GM18861 (cell line): ENCODE measurements around the gene FOXA2.
"Not testable (repeated sequence)": the region's sequence is repeated elsewhere in the genome, so short reads cannot be mapped to it uniquely, and the experiment has no call there.

Experiments used
- ATAC-seq: cut with Tn5 transposase; IDR thresholded peaks from one replicate; pipeline ENCODE4 v1.9.1; 2021; ENCODE audit not compliant: unreplicated experiment

Gene FOXA2

GRCh38 chr20:22569353-22569752 lies 15.0 kb downstream of the FOXA2 start:
- ATAC-seq, result no peak

DNA sequence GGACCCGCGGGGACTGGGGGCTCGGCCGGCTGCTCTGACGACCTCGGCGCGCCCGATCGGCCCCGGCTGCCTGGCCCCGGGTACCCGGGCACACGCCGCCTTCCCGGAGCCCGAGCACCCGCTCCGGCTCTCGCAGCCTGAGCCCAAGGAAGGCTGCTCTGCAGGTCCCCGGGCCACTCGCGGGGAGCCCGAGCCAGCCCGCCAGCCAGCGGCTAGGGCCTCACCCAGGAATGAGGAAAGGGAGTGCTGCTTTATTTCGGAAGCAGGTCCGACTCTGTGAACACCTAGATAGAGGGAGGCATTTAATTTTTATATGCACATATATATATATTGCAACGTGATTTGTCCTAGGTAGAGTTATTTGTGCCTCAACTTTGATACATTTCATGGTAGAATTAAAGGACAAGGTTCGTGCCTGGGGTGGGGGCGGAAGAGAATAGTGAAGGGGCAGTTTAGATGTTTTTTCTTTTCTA lies 15.5 kb downstream of the FOXA2 start:
- ATAC-seq, result no peak

DNA sequence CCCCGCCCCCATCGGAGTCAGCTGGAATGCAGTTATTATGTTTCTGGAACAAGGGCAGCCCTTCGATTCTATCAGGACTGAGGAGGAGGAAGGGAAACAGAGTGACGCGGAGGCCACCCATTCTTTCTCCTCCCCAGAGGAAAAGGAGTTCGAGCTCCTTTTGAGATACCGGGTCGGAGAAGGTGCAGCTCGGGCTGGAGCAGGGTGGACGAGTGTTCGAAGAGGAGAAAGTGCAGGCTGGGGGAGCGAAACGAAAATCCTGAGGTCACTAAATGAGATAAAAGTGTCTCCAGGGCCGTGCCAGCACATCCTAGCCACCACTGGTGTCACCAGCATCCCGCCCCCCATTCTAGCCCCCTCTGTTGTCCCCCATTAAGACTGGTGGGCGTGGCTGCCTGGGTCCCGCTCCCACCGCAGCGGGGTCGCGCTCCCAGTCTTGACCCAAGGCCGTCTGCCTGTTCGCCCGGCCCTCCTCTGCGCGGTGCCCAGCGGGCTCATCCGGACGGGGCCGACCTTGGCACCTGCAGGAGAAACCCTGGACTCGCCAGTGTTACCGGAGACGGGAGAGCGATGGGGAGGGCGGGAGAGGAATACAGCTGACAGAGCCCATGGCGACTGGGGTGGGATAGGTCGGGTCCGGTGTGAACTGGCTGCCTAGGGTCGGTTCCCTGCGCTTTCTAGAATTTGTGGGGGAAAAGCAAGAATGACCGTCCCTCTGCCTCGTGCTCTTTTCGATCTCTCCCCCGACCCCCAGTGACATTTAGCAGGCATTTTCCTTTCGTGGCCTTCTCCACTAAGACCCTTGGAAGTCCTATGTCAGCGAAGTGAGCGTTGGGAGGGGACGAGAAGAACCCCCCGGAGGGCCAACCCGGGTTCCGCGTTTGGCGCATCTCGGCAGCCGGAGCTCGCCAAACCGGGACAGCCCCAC lies 16.2 kb downstream of the FOXA2 start:
- no peak for ATAC-seq

DNA sequence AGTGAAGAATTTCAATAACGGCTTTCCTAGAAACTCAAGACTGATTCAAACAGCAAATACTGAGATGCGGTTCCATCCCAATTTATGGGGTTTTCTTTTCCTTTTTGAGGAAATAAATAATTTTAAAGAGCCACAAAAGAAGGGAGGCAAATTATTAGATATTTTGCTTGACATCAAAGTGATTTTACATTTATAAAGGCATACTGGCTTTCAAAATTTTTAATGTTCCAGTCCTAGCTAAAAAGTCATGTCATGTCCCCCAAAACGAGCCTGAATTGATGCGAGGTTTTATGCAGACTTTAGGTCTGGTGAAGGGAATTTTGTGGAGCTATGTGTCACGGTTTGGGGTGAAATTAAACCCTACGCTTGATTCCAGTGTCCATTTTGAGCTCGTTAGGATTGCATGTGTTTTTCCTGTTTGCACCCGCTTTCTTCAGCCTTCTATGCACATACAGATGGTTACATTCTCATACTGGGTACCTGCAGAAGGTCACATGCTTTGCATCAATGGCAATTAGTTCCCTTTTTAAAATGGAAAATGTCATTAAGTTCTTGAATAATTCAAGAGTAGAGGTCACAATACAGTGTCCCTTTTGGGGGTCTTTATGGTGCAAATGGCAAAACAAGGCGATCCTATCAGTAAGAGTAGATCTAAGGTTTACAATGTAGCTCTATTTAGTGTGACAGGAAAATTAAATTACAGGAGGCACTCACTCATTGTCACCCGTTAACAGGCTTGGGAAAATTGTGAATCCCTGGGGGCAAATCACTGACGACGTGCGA lies 17.3 kb downstream of the FOXA2 start:
- ATAC-seq, result no peak

DNA sequence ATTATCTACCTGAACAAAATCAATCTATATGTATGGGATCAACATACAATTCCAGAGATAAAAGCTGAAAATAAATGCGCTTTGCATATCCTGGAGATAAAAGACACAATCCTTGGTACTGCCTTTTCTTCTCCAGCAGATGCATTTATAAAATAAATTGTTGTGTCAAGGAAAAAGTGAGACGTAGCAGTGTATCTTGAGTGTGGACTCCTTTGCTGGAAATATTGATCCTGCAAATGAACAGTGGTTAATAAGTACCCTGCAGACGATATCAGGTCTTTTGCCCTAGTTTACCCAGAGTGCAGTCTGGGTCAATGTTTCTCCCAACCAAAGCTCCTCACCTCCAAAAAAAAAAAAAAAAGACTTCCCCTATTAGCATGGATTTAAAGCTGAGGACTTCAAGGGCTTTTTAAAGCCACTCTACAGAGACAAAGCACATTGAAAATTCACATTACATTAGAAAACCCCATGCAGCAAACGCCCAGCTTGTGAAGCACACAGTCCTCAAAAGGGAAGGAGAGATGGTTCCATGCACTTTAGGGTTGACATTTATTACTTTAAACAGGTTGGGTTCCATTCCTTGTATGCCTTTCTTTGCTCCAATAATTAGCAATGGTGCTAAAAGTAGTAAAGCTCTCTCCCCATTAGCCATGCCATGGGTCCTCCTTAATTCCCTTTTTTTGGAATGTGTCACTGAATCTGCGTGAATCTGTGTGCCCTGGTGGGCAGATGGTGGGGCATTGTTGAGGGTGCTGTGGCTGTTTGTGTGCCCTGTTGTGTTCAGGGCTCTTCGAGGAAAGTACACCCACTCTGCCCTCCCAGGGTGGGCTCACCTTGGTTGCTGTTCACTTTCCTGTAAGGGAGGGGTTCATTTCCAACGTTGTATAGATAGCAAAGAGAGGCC lies 21.1 kb downstream of the FOXA2 start:
- ATAC-seq, result no peak

GRCh38 chr20:22562620-22563019 lies 21.8 kb downstream of the FOXA2 start:
- ATAC-seq, result no peak

DNA sequence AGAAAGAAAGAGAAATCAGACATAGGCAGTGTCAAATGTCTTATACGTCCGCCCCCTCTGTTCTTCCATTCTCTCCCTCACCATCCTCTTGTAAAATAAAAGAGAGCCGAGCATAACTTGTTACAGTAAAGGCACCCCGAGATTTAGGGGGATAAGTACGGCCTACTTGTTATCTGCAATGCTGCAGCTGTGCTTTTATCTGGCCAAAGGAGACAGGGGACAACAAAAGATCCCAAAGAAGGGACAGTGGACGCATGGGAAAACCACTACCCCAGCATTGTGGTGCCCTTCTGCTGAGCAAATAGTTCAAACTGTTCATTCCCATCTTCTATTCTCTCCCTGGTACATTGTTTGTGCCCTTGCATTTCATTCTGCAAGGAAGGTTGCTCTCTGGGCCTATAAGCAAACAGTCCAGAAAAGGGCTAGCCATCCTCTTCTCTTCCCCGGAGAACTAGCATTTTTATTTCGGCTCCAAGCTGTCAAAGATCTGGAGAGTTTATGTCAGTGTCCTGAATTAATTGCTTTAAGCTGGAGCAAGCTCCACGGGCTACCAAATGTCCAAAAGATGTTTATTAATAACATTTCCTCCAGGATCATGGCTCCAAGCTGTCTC lies 22.3 kb downstream of the FOXA2 start:
- no peak for ATAC-seq

DNA sequence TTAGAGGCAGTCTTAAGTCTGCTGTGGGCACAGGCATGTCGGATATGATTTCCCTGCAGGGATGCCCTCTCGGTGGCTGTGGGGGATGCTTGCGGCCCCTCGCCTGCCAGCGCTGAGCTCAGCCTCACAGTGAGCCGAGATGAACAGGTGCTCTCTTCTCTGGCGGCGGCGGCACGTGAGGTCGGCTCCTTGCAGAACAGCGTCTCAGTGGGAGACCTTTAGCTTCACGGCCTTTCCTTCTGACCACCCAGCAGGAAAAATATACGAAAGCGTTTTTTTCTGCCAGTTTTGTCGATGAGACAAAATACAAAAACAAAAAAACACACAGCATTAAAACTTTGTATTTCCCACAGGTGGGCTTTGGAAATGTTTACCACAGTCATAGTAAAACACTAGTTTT lies 23.6 kb downstream of the FOXA2 start:
- no peak for ATAC-seq

DNA sequence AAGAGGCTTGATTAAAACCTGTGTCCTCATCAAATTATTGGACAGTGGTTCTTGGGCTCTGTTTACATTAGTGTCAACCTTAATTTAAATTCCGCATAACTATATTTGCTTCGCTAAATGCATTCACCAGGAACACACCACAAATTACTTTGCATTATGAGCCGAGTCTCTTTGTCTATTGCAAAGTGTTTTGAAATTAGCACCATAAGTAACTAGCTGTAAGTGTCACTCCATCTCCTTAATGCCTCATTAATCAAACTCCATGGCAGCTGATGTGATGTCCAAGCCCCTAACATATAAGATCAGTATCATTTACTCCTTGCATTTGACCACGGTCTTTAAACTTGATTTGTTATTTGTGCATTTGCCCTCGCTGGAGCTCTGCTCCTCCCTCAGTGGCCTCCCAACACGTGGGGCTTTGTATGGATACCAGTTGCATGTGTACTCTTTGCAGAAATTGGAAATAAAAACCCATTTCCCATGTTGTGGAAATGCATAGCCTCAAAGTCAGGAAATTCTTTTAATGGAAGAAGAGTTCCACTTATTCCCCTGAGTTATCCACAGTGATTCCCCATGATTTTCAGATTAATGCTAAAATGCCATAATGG lies 24.6 kb downstream of the FOXA2 start:
- no peak for ATAC-seq

DNA sequence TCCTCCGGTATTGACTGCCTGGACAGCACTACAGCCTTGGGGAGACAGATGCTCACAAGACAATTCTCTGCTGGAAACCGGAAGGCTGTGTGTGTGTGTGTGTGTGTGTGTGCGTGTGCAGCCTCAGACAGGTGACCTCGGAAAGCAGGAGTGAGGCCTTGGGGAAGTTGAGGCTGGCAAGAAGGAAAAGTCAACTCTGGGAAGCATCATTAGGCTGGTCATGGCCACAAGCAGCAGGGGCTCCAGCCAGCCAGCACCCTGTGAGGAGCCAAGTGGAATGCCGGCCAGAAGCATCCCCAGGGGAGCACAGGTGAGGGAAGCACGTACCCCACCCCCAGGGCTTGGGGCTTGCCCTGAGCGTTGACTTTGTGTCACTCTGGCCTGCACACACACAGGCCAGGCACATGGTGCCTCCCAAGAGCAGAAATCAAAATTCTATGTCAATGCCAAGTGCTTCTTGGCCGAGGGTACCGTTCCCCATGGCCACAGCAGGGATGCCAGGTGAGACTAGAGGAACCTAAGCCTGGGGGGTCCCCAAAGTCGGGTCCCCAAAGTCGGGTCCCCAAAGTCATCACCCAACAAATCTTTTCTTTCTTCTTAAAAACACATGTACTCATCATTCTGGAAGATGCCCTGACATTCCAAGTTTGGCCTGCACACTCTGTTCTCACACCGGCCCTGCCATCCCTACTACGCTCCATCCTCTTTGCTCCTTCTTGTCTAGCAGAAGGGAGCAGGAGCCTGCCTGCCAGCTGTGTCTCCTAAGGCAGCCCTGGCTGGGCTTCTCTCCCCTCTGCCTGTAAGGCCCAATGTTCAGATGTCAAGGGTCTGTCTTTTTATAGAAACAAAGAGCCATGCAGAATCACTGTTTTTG lies 26.7 kb downstream of the FOXA2 start:
- ATAC-seq, result no peak

DNA sequence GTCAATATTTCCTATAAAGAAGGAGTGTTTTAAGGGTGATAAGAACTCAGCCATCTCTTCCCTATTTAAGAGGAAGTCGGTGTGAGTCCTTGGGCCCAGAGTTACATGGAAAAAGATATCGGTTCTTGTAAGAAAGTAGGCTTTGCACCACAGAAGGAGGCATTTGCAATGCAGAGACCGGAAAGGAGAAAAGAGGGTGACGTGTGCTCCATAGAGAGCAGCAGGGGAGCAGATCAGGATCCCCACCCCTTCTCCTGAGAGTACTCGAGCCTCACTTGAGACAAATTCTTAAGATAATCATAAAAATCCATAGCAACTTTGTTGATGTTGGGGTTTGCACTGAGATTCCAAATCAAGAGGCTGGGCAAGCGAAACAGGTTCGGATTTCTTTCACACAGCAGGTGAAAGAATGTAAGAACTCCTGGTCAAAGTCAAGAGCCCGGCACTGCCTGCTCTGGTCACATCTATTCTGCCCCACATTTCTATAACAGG lies 27.8 kb downstream of the FOXA2 start:
- no peak for ATAC-seq

DNA sequence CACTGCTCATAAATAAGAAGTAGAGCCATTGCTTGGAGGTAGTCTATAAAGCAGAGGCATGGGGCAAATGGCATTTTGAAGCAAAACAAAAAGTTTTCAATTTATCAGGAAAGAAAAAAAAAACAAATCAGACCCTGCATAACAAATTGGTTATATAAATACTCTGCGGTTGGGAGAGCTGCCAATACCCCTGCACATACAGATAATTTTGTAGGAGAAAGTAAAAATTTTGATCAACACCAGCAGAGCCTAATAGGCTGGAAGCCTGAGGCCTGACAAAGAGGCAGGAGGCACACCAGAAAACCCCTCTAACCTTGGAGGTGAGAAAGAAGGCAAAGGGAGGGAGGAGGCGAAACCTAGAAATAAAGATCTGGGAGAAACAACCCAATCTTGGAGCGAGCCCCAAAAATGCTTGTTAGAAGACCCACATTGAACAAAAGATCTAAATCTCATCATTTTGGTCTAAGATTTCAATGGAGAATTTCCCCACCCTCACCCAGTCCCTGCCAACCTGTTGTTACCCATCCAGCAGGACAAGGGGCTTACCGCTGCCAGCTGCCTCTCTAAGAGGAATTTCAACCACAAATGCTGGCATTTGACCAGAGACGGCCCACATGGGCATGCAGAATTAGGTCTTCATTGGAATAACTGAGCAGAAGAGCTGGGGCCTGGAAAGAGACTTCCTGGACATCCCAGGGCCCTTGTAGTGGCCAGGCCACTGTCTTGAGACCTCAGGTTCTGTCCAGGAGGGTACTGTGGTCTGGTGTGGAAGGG lies 28.4 kb downstream of the FOXA2 start:
- ATAC-seq, result no peak

- ATAC-seq, result no peak
Observed at GRCh38 chr20:22554391-22554790, 30.0 kb downstream of the FOXA2 start.

- ATAC-seq, result not testable (repeated sequence)
Observed at GRCh38 chr20:22550514-22550913, 33.9 kb downstream of the FOXA2 start.

DNA sequence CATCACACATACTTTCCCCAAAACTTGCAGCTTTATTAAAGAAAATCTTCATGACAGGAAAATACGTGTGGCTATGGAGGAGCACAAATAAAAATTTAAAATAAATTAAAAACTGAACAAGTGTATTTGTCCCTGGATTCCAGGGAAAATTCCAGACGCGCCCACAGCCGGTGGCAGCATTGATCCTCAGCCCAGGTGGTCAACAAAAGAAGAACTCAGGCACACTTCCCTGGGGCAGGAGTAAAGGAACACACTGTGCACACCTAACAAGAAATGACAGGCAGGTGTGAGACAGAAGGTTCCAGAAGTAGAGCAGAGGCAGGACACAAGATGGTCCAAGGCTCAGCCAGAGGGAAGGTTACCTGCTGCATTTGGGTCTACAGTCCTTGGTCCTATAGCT lies 36.3 kb downstream of the FOXA2 start:
- ATAC-seq, result no peak

GRCh38 chr20:22546344-22546743 lies 38.0 kb downstream of the FOXA2 start:
- ATAC-seq, result no peak

DNA sequence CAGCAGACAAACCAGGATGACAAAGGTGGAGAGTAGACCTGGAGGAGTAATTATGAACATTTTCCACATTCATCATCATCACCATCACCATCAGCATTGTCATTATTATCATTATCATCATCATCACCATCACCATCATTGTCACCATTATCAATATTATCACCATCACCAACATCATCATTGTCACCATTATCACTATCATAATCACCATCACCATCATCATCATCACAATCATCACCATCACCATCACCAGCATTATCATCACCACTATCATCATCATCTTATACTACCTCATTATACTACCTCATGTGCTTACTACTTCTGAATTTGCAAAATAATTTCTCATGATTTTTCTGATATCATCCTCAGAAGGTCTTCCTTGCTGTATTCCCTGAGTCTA lies 39.3 kb downstream of the FOXA2 start:
- no peak for ATAC-seq

GRCh38 chr20:22544462-22544861 lies 39.9 kb downstream of the FOXA2 start:
- ATAC-seq, result no peak
